ENCODE data around the gene NDUFA6.

GRCh38 chr22:42127606-42128005 is 37.0 kb upstream of the NDUFA6 start:
- TF ChIP-seq CTCF (IDR thresholded peaks at IDR 0.05): no peak
- no peak for TF ChIP-seq POLR2A (IDR thresholded peaks at IDR 0.05)
